ENCODE data around the gene MZT2B.
"Not testable (repeated sequence)": the region's sequence is repeated elsewhere in the genome, so short reads cannot be mapped to it uniquely, and the experiment has no call there.

DNA sequence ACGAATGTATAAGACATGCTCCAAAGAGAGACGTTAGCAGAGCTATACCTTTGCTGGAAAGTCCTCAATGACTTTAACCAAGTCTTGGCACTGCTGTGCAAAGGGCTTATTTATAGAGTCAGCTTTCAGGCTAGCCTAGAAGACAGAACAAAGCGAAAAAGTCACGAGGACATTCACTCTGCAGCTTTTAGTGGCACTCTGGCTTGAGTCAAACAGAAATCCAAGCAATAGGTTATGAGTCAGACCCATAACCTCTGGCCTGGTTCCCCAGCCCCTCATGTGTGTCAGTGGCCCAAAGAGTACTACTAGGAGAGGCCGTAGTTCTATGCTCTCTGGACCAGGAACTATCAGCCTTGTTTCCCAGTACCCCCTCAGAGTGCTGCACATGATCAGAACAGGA, 7.2 kb upstream of the MZT2B start:
- TF ChIP-seq, protein P1, sequence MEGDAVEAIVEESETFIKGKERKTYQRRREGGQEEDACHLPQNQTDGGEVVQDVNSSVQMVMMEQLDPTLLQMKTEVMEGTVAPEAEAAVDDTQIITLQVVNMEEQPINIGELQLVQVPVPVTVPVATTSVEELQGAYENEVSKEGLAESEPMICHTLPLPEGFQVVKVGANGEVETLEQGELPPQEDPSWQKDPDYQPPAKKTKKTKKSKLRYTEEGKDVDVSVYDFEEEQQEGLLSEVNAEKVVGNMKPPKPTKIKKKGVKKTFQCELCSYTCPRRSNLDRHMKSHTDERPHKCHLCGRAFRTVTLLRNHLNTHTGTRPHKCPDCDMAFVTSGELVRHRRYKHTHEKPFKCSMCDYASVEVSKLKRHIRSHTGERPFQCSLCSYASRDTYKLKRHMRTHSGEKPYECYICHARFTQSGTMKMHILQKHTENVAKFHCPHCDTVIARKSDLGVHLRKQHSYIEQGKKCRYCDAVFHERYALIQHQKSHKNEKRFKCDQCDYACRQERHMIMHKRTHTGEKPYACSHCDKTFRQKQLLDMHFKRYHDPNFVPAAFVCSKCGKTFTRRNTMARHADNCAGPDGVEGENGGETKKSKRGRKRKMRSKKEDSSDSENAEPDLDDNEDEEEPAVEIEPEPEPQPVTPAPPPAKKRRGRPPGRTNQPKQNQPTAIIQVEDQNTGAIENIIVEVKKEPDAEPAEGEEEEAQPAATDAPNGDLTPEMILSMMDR (IDR thresholded peaks at IDR 0.05): not testable (repeated sequence)
- TF ChIP-seq POLR2A (IDR thresholded peaks at IDR 0.05): not testable (repeated sequence)

Measured in adrenal gland (tissue), 5 donors.